ENCODE data around the gene ZNF383.
A peak's percentile ranks its signal among the peaks of the same experiment; 100 is the strongest.
"Not testable (repeated sequence)": the region's sequence is repeated elsewhere in the genome, so short reads cannot be mapped to it uniquely, and the experiment has no call there.

Gene ZNF383

GRCh38 chr19:37217775-37218591, at the start of gene ZNF383:
Gene ZNF383 (plus strand): TSS chr19:37218214. CDS start chr19:37230454, 12,240 bp downstream.
- TF ChIP-seq, protein P1, sequence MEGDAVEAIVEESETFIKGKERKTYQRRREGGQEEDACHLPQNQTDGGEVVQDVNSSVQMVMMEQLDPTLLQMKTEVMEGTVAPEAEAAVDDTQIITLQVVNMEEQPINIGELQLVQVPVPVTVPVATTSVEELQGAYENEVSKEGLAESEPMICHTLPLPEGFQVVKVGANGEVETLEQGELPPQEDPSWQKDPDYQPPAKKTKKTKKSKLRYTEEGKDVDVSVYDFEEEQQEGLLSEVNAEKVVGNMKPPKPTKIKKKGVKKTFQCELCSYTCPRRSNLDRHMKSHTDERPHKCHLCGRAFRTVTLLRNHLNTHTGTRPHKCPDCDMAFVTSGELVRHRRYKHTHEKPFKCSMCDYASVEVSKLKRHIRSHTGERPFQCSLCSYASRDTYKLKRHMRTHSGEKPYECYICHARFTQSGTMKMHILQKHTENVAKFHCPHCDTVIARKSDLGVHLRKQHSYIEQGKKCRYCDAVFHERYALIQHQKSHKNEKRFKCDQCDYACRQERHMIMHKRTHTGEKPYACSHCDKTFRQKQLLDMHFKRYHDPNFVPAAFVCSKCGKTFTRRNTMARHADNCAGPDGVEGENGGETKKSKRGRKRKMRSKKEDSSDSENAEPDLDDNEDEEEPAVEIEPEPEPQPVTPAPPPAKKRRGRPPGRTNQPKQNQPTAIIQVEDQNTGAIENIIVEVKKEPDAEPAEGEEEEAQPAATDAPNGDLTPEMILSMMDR (IDR thresholded peaks at IDR 0.05; ENCODE audit: insufficient read depth, missing control alignments), result no peak
- FAIRE-seq, result no peak

DNA sequence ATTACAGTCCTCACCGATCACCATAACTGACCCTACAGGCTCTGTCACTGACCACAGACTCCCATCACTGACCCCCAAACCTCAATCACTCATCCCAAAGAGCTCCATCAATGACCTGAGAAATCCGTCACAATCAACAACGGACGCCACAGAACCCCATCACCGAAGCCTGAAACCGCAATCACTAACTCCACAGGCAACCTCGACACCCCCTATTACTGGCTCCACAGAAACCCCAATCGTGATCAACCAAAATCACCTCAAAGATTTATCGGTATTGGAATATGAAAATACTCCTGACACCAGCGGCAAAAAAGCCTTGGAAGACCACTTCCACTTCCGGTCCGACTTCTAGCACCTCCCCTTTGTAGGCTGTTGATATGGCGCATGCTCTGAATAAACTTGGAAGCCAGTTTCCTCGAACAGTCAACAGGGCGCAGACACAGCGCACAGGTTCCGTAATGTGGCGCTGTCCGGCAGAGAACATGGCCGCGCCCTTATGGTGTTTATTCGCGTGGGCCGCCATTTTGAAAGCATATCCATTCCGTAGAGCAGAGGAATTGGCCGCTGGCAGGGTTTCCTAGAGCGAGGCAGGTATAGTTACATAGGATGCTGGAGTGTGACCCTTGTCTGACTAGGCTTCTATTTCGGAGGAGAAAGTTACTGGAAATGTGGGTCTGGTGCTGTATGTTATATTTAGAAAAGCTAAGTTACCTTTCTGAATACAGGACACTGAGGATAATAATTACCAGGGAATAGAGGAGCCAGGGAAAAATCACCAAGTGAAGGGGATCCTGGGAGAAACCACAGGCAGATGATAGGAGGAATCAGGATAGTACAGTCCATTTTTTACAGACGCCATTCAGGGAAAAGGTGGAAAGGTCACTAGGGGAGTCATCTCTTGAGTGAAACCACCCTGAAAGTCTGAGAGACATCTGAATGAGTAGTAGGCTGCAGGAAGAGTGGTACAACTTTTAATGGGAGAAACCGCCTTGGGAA, 45.3 kb upstream of the ZNF383 start, which contains the start of gene ZNF585A:
Gene ZNF585A (minus strand): TSS at position 328 of the 999 bp plus-strand sequence. CDS start 2,785 bp downstream, outside the sequence.
- DNase-seq (ENCODE audit: insufficient read length, low spot score) (peak; percentile 36), FAIRE-seq (peak; percentile 92)
- TF ChIP-seq, protein P1 (IDR thresholded peaks at IDR 0.05; ENCODE audit: insufficient read depth, missing control alignments), result no peak

More at GRCh38 chr19:37217775-37218591, at the start of gene ZNF383:
- DNase-seq (ENCODE audit: insufficient read length, low spot score), result peak; percentile 71

DNA sequence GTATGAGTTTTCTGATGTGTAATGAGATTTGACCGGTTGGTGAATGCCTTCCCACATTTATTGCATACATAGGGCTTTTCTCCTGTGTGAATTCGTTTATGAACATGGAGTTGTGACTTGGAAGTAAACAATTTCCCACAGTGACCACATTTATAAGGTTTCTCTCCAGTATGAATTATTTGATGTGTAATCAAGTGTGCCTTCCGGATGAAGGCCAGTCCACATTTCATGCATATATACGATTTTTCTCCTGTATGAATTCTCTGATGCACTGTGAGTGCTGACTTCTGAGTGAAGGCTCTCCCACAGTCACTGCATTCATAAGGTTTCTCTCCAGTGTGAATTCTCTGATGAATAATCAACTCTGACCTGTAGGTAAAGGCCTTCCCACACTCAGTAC, 31.9 kb upstream of the ZNF383 start:
- FAIRE-seq; DNase-seq (ENCODE audit: insufficient read length, low spot score): not testable (repeated sequence)

GRCh38 chr19:37195248-37195647, 22.8 kb upstream of the ZNF383 start:
- FAIRE-seq; DNase-seq (ENCODE audit: insufficient read length, low spot score): not testable (repeated sequence)

- DNase-seq (ENCODE audit: insufficient read length, low spot score); FAIRE-seq: not testable (repeated sequence)
Measured at GRCh38 chr19:37197115-37197514, 20.9 kb upstream of the ZNF383 start.

GRCh38 chr19:37197768-37198167, 20.2 kb upstream of the ZNF383 start:
- FAIRE-seq, result no peak
- DNase-seq (ENCODE audit: insufficient read length, low spot score), result no peak
- TF ChIP-seq, protein P1 (IDR thresholded peaks at IDR 0.05; ENCODE audit: insufficient read depth, missing control alignments), result no peak

DNA sequence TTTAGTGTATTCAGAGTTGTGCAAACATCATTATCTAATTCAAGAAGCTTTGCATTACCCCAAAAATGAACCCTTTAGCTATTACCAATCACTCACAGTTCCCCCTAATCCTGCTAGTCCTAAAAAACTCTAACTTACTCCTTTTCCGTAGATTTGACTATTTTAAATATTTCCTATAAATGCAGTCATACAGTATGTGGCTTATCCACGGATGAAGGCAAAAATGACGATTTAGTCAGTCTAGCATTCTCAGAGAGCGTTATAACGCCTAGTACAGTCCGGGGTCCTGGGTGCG, 587 bp upstream of the ZNF383 start:
- no peak for DNase-seq (ENCODE audit: insufficient read length, low spot score)
- TF ChIP-seq, protein P1 (IDR thresholded peaks at IDR 0.05; ENCODE audit: insufficient read depth, missing control alignments), result no peak
- FAIRE-seq, result no peak

- TF ChIP-seq, protein P1 (IDR thresholded peaks at IDR 0.05; ENCODE audit: insufficient read depth, missing control alignments), result no peak
- DNase-seq (ENCODE audit: insufficient read length, low spot score) (no peak), FAIRE-seq (no peak)
Measured at GRCh38 chr19:37218592-37218935, 550 bp downstream of the ZNF383 start.
